K562 (cell line): ENCODE measurements around the gene PCED1B. TPM values are rescaled to one million over a fixed set of nuclear protein-coding genes. Genes with fewer than 3 reads are reported as not detected.
A peak's percentile ranks its signal among the peaks of the same experiment; 100 is the strongest.

Experiments used
- ATF3 ChIP-seq, 2 experiments: fragments of 450-650 bp in 1 of 2; sonication (generic) in 1 of 2; formaldehyde crosslinking in 1 of 2; IDR thresholded peaks in 1 of 2; conservative IDR thresholded peaks in 1 of 2; 2 replicates each; pipeline versions ENCODE4 v1.6.1 to v1.8.1; 2016 to 2023; ENCODE audit warnings: mild to moderate bottlenecking in 2 of 2, moderate library complexity in 2 of 2, inconsistent platforms in 1 of 2, missing genetic modification reagents in 1 of 2
- DNMT1 ChIP-seq: fragments of 450-650 bp; IDR thresholded peaks from 2 replicates; pipeline ENCODE4 v1.6.1; 2016; ENCODE audit warnings: antibody characterized with exemption, mild to moderate bottlenecking
- FOSL1 ChIP-seq: fragments of 200-800 bp; sonication (Bioruptor generic); conservative IDR thresholded peaks from 2 replicates; pipeline ENCODE4 v1.6.1; 2016; ENCODE audit warnings: missing genetic modification characterization, missing compliant biosample characterization
- FOXK2 ChIP-seq, 2 experiments: fragments of 450-650 bp; IDR thresholded peaks in 1 of 2; conservative IDR thresholded peaks in 1 of 2; 2 replicates each; pipeline ENCODE4 v1.6.1; 2016; ENCODE audit warnings: low read depth in 2 of 2, mild to moderate bottlenecking in 1 of 2
- GTF2E2 ChIP-seq: fragments of 200-800 bp; sonication (Bioruptor generic); IDR thresholded peaks from 2 replicates; pipeline ENCODE4 v1.6.1; 2016; ENCODE audit warnings: missing genetic modification characterization, missing compliant biosample characterization
- JUN ChIP-seq, 2 experiments: sonication (generic) in 1 of 2; formaldehyde crosslinking in 1 of 2; IDR thresholded peaks; 2 replicates each; pipeline versions ENCODE4 v1.6.1 to v1.8.0; 2012 to 2022; ENCODE audit warnings: borderline replicate concordance in 2 of 2, mild to moderate bottlenecking in 2 of 2, improper control_type of control experiment in 1 of 2, low read depth in 1 of 2, low read length in 1 of 2, missing genetic modification reagents in 1 of 2
- JUND ChIP-seq, 2 experiments: IDR thresholded peaks; 2 replicates in 1 of 2; 3 replicates in 1 of 2; pipeline ENCODE4 v1.6.1; 2011; ENCODE audit warnings: borderline replicate concordance in 2 of 2, low read depth in 2 of 2, low read length in 2 of 2, improper control_type of control experiment in 1 of 2, missing biosample characterization in 1 of 2, missing genetic modification characterization in 1 of 2, missing genetic modification reagents in 1 of 2
- KAT2B ChIP-seq: IDR thresholded peaks from one replicate; pipeline ENCODE4 v1.6.1; 2012; ENCODE audit warnings: low read depth, mild to moderate bottlenecking, control low read depth, inconsistent platforms, low read length, moderate library complexity
- MAFK ChIP-seq: IDR thresholded peaks from 2 replicates; pipeline ENCODE4 v1.6.1; 2011; ENCODE audit warnings: low read length, improper control_type of control experiment
- NFE2 ChIP-seq: IDR thresholded peaks from 2 replicates; pipeline ENCODE4 v1.6.1; 2014; ENCODE audit warnings: antibody characterized with exemption, low read depth
- NFYB ChIP-seq: IDR thresholded peaks from 2 replicates; pipeline ENCODE4 v1.6.1; 2011; ENCODE audit warnings: mild to moderate bottlenecking, moderate library complexity; ENCODE audit not compliant: insufficient read length; ENCODE audit errors: extremely low read depth
- PCBP2 ChIP-seq: fragments of 200-400 bp; formaldehyde crosslinking; IDR thresholded peaks from 2 replicates; pipeline ENCODE4 v1.6.1; 2018; ENCODE audit warnings: low read length, low read depth, mild to moderate bottlenecking, moderate library complexity; ENCODE audit not compliant: poor library complexity, severe bottlenecking
- SETDB1 ChIP-seq: IDR thresholded peaks from one replicate; pipeline ENCODE4 v1.6.1; 2012; ENCODE audit warnings: low read length, control low read depth, inconsistent platforms
- SMARCA4 ChIP-seq: fragments of 450-650 bp; IDR thresholded peaks from 2 replicates; pipeline ENCODE4 v1.6.1; 2016
- TCF3 ChIP-seq: sonication (generic); formaldehyde crosslinking; IDR thresholded peaks from 2 replicates; pipeline ENCODE4 v1.4.0; 2020; ENCODE audit warnings: mild to moderate bottlenecking, missing genetic modification reagents
- polyA plus RNA-seq, 8 experiments: library from polyadenylated mRNA; depleted of rRNA in 4 of 8; stranded (reverse) in 5 of 8; unstranded in 3 of 8; fragments of >200 nt; fragmentation: Nextera tagmentation in 2 of 8; fragmentation: Illumina TruSeq in 1 of 8; extraction: Ambion mirVana in 2 of 8; extraction: Trizol in 1 of 8; gene quantifications; 2 replicates each; pipeline versions ENCODE4 v1.2.1 to v1.2.3, GENCODE V29; 2011 to 2014; ENCODE audit warnings: inconsistent platforms in 1 of 8, missing spikeins in 1 of 8
- total RNA-seq, 7 experiments: library from RNA; depleted of rRNA in 6 of 7; stranded (reverse); fragments of >200 nt in 6 of 7; fragmentation: Illumina TruSeq in 2 of 7; extraction: Trizol in 2 of 7; gene quantifications; 2 replicates each; pipeline versions ENCODE4 v1.2.1 to v1.2.3, GENCODE V29; 2011 to 2021; ENCODE audit warnings: low replicate concordance in 1 of 7

PCED1B gene
- total and polyA plus RNA-seq, 9 of the 15 experiments (the other 6 are each of a cell fraction or from before 2014, with no cell fraction given) = 1.2 to 9.3 (median 2.5) TPM

DNA sequence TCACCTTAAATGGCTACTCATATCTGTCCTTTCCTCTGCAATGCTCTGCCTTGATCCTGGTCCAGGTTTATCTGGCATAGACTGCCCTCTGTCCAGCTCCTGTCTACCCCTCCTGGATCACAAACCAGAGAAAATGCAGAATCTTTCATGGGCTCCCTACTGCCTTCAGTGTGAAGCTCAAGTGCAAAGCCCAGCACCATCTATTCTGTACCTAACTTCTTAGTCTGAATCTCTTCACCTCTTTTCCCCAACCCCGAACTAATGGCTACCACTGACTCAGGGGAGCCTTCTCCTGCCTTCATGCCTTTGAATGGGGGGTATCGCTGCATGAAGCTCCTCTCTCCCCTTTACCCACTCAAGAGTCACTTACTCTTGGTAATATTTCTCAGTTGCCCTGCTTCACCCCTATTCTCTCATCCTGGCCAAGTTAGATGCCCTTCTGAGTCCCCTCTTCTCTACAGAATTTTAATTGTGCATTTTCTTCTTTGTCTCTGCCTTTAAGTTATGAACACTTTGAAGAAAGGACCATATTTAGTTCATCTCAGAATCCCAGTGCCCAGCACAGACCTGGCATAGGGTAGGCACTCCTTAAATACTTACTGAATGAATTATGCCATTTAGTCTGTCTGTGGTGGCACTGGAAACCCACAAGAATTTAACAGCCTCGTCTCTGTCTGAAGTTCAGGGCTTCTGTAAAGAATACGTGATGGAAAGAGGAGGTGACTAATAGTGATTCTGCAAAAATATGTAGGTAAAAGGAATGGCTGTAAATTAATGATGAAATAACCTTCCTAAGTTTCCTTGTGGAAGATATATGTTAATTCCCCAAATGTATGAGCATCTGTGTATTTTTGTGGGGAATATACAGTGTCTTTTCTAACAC lies 191.6 kb downstream of the PCED1B start (continued):
- TF ChIP-seq DNMT1 (no peak), NFYB (no peak), FOXK2 (conservative IDR thresholded peaks at IDR 0.05 in 1 of 2, IDR thresholded peaks at IDR 0.05 in 1 of 2; ENCODE audit: low read depth in 2 of 2) (no peak), JUND (IDR thresholded peaks at IDR 0.05; ENCODE audit: borderline replicate concordance, low read depth, low read length) (peak; percentile 32; the same call in 1 of the 2 replicates), JUND (tag; IDR thresholded peaks at IDR 0.05; ENCODE audit: borderline replicate concordance, low read depth, low read length) (no peak), GTF2E2 (tag) (no peak), KAT2B (no peak), FOSL1 (tag) (peak; percentile 76), NFE2 (peak; percentile 63), TCF3 (no peak), MAFK (peak; percentile 40; the same call in 1 of the 2 replicates), PCBP2 (no peak), SETDB1 (no peak), SMARCA4 (0 out of 2 replicates have a peak, but pooled peaks have one; percentile 23), ATF3 (IDR thresholded peaks at IDR 0.05) (peak; percentile 83), ATF3 (CRISPR knock-in tag; conservative IDR thresholded peaks at IDR 0.05) (no peak), JUN (IDR thresholded peaks at IDR 0.05; ENCODE audit: borderline replicate concordance, low read depth, low read length) (0 out of 2 replicates have a peak, but pooled peaks have one; percentile 30), JUN (CRISPR knock-in tag; IDR thresholded peaks at IDR 0.05; ENCODE audit: borderline replicate concordance) (no peak)
- TF ChIP-seq, all 486 proteins: peak for 11
